ENCODE measurements around the gene AKR1A1. TPM values are rescaled to one million over a fixed set of nuclear protein-coding genes. Genes with fewer than 3 reads are reported as not detected.
A peak's percentile ranks its signal among the peaks of the same experiment; 100 is the strongest.

AKR1A1 gene
- total RNA-seq, 2 donors from 2014 or later: 153 to 177 TPM

- ATAC-seq: no peak
- peak overlapping the region in 1 of 2 donors; percentile 76 for H3K27ac Mint-ChIP-seq
These were observed 4.9 kb upstream of the AKR1A1 start for GRCh38 chr1:45545553-45546310.

GRCh38 chr1:45551684-45552083 lies 1.1 kb downstream of the AKR1A1 start:
- no peak for DNase-seq (ENCODE audit: low spot score in 2 of 2)
- H3K36me3 Mint-ChIP-seq: peaks cover 22 to 24% of the 10 kb centered on the region in 2 donors
- H3K9me3 Mint-ChIP-seq: no peaks in the 10 kb centered on the region
- H3K27ac Mint-ChIP-seq: peak overlapping the region; percentile 93 to 96
- ATAC-seq: no peak

More at GRCh38 chr1:45545553-45546310, 4.9 kb upstream of the AKR1A1 start:
- Mint-ChIP-seq H3K36me3 (peaks cover 0 to 4% of the 10 kb centered on the region in 2 donors), H3K9me3 (no peaks in the 10 kb centered on the region)
- DNase-seq (ENCODE audit: low spot score in 2 of 2): no peak

DNA sequence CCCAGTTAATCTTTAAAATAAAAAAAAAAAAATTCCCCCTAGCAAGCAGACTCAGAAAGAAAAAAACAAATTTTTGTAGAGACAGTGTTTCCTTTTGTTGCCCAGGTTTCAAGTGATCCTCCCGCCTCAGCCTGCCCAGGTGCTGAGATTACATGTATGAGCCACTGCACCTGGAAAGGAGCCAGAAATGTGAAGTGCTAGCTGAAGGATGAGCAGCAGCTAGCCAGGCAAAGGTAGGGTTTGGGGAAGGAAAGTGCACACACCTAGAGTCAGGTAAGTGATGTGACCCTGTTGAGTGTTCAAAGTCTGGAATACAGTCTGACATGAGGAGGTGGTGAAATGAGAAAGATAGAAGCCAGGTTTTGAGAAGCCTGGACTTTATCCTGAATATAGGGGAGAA lies 1.7 kb downstream of the AKR1A1 start:
- ATAC-seq: no peak
- no peak for DNase-seq (ENCODE audit: low spot score in 2 of 2)
- H3K27ac Mint-ChIP-seq: peak overlapping the region in 1 of 2 donors; percentile 16
- H3K9me3 Mint-ChIP-seq: no peaks in the 10 kb centered on the region
- peaks cover 22 to 24% of the 10 kb centered on the region in 2 donors for H3K36me3 Mint-ChIP-seq

DNA sequence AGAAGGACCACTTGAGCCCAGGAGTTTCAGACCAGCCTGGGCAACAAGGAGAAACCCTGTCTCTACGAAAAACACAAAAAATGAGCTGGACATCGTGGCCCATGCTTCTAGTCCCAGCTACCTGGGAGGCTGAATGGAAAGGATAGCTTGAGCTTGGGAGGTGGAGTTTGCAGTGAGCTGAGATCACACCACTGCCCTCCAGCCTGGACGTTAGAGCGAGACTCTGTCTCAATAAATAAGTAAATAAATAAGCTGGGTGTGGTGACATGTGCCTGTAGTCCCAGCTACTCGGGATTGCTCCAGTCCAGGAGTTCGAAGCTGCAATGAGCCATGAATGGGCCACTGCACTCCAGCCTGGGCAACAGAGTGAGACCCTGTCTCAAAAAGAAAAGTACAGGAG lies 3.6 kb downstream of the AKR1A1 start:
- ATAC-seq (no peak), DNase-seq (ENCODE audit: low spot score in 2 of 2) (no peak)
- H3K27ac Mint-ChIP-seq: no peak overlapping the region
- H3K9me3 Mint-ChIP-seq: no peaks in the 10 kb centered on the region
- H3K36me3 Mint-ChIP-seq: peaks cover 22 to 24% of the 10 kb centered on the region in 2 donors

GRCh38 chr1:45557422-45557944 lies 6.9 kb downstream of the AKR1A1 start:
- DNase-seq (ENCODE audit: low spot score in 2 of 2): no peak
- ATAC-seq: no peak
- Mint-ChIP-seq H3K27ac (peak overlapping the region in 1 of 2 donors; percentile 65), H3K9me3 (no peaks in the 10 kb centered on the region), H3K36me3 (peaks cover 3 to 17% of the 10 kb centered on the region in 2 donors)

- no peak overlapping the region for H3K27ac Mint-ChIP-seq
- H3K9me3 Mint-ChIP-seq: no peaks in the 10 kb centered on the region
- peaks cover 0 to 8% of the 10 kb centered on the region in 2 donors for H3K36me3 Mint-ChIP-seq
- ATAC-seq: no peak
- DNase-seq (ENCODE audit: low spot score in 2 of 2): no peak
These were observed 13.2 kb downstream of the AKR1A1 start for GRCh38 chr1:45563843-45564242.

- DNase-seq (ENCODE audit: low spot score in 2 of 2): no peak
- Mint-ChIP-seq H3K36me3 (peaks cover 5% of the 10 kb centered on the region in 2 donors), H3K9me3 (no peaks in the 10 kb centered on the region), H3K27ac (no peak overlapping the region)
- ATAC-seq: no peak
These were observed 16.1 kb downstream of the AKR1A1 start for GRCh38 chr1:45566722-45567121.

- no peak for DNase-seq (ENCODE audit: low spot score in 2 of 2)
- H3K36me3 Mint-ChIP-seq: peaks cover 0 to 5% of the 10 kb centered on the region in 2 donors
- H3K27ac Mint-ChIP-seq: peak overlapping the region; percentile 23 to 60
- no peaks in the 10 kb centered on the region for H3K9me3 Mint-ChIP-seq
- no peak for ATAC-seq
These were observed 17.3 kb downstream of the AKR1A1 start for GRCh38 chr1:45567911-45568310.

- Mint-ChIP-seq H3K27ac (peak overlapping the region in 1 of 2 donors; percentile 60), H3K36me3 (peaks cover 0 to 5% of the 10 kb centered on the region in 2 donors), H3K9me3 (no peaks in the 10 kb centered on the region)
- DNase-seq (ENCODE audit: low spot score in 2 of 2) (no peak), ATAC-seq (no peak)
These were observed 17.8 kb downstream of the AKR1A1 start for GRCh38 chr1:45568421-45568820.

DNA sequence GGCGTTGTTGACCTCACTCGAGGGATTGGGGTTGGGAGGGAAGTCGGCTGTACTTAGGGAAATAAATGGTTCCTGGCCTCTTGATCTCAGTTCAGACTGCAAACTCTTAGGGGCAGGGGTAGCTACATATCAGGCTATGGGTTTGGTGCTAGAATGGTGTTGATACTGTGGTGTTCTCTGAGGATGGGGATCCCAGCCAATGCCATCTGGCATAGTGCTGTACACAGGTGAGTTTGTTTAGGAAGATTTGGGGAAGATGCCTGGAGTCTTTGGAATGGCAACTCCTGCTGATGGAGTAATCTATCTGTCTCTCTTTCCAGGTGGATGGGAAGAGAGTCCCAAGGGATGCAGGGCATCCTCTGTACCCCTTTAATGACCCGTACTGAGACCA lies 18.9 kb downstream of the AKR1A1 start:
- Mint-ChIP-seq H3K9me3 (no peaks in the 10 kb centered on the region), H3K27ac (no peak overlapping the region), H3K36me3 (peaks cover 0 to 5% of the 10 kb centered on the region in 2 donors)
- no peak for DNase-seq (ENCODE audit: low spot score in 2 of 2)
- no peak for ATAC-seq

DNA sequence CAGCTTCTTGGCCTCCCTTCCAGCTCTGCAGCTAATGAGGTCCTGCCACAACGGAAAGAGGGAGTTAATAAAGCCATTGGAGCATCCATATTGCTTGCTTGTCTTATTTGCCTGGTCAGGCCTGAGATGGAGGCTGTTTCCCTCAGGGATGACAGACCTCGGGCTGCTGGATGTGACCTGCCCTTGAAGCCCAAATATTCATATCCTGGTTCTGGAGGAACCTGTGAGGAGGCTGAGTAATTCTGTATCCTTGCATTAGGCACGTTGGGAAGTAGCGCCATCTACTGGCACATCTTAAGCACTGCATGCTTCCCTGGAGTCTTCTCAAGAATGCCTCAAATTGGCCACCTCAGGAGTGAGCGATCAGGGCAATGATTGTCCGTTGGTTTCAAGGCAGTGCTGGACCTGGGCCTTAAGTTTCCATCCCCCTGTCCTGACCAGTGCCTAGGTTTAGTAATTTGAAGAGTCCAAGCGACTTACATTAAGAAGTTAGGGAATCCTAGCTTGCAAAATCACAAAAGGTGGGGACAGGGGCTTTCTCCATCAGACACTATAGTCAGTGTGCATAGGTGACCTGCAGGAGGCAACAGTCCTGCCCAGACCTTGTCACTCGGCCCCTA lies 19.4 kb downstream of the AKR1A1 start:
- Mint-ChIP-seq H3K27ac (peak overlapping the region in 1 of 2 donors; percentile 20), H3K9me3 (no peaks in the 10 kb centered on the region), H3K36me3 (peaks cover 0 to 5% of the 10 kb centered on the region in 2 donors)
- ATAC-seq (peak; percentile 88 to 92), DNase-seq (ENCODE audit: low spot score in 2 of 2) (peak; percentile 72 to 75)

DNA sequence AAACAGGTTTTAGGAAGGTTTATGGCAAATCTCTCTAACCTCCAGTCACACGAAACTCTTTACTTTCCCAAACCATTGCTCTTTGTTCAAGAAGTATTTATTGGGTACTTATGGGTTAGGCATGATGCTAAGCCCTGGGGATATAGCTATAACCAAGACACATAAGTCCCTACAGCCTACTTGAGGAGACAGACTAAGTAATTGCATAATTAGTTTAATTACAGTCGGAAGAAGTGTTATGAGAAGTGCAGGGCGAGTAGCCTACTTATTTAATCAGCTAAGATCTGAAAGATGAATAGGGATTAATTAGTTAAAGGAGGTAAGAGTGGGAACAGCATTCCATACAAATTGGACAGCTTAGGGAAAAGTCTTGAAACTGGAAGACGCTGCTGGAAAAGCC lies 20.0 kb downstream of the AKR1A1 start:
- no peak for DNase-seq (ENCODE audit: low spot score in 2 of 2)
- H3K36me3 Mint-ChIP-seq: peaks cover 0 to 5% of the 10 kb centered on the region in 2 donors
- H3K9me3 Mint-ChIP-seq: no peaks in the 10 kb centered on the region
- H3K27ac Mint-ChIP-seq: no peak overlapping the region
- ATAC-seq: no peak

DNA sequence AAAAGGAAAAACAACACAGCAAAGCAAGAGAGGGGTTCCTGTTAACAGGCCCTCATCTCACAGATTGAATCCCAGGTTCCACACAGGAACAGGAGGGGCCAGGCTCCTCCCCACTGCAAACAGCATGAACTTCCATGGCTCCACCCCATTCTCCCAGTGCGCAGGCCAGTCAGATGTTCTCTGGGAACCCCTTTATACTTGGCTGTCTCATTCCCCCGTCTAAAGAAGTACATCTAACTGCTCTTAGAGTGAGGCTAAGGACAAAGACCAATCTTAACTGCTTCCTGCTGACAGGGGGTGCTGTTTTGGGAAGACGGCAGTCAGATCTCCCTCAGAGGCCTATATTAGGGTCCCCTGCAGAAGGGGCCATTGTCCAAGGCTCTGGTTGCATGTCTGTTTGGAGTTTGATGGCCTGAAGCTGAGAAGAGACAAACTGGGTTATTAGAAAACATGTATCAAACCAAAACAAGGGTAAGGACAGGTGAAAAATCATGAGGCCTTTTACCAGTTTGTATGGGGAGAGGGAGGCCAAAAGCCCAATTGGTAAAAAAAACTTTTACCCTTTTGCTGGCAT lies 22.7 kb downstream of the AKR1A1 start:
- Mint-ChIP-seq H3K9me3 (no peaks in the 10 kb centered on the region), H3K36me3 (peaks cover 0 to 5% of the 10 kb centered on the region in 2 donors), H3K27ac (peak overlapping the region; percentile 8 to 32)
- DNase-seq (ENCODE audit: low spot score in 2 of 2) (peak in 1 of 2 donors; percentile 25), ATAC-seq (no peak)

GRCh38 chr1:45574105-45574626 lies 23.5 kb downstream of the AKR1A1 start:
- peaks cover 0 to 5% of the 10 kb centered on the region in 2 donors for H3K36me3 Mint-ChIP-seq
- H3K9me3 Mint-ChIP-seq: no peaks in the 10 kb centered on the region
- DNase-seq (ENCODE audit: low spot score in 2 of 2) (peak in 1 of 2 donors; percentile 9), ATAC-seq (no peak)
- no peak overlapping the region for H3K27ac Mint-ChIP-seq

GRCh38 chr1:45583264-45583665 lies 32.6 kb downstream of the AKR1A1 start:
- Mint-ChIP-seq H3K36me3 (peaks cover 15 to 26% of the 10 kb centered on the region in 2 donors), H3K9me3 (no peaks in the 10 kb centered on the region), H3K27ac (peak overlapping the region; percentile 92 to 99)
- DNase-seq (ENCODE audit: low spot score in 2 of 2): peak; percentile 89 to 91
- ATAC-seq: peak; percentile 78 to 83

DNA sequence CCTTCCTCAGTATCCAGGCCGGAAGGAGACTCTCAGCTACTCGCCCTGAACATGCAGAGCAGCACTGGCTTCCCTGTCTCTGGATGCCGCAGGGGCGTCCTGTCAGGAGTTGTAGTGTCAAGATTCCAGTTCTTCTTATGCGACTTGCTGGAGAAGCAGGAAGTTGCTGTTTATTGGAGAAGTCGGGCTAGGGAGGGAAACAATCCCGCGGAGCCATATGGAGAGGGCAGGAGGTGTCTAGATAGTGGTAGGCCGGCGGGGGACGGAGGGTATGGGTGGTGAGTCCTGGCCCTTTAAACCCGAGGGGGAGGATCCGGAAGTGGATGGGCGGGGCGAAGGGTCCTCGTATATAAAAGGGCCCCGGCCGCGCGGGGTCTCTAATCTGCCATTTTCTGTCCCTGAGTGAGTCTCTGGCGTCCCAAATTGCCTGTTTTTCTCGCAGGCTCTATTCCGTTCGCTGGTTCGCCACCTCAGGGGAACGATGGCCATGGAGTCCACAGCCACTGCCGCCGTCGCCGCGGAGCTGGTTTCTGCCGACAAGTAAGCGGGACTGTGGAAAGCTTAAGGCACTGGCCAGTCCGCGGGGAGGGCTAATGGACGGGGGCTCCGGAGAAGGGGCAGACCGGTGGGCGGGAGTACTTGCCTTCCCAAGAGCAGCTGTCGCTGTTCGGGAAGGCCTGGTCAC lies 33.2 kb downstream of the AKR1A1 start, which contains the start of gene NASP:
TSS of gene NASP (plus strand) at position 376 of the 685 bp plus-strand sequence. CDS start at position 482, 106 bp downstream.
- no peaks in the 10 kb centered on the region for H3K9me3 Mint-ChIP-seq
- peak; percentile 70 to 72 for ATAC-seq

More for the DNA sequence above, 33.2 kb downstream of the AKR1A1 start, which contains the start of gene NASP:
- DNase-seq (ENCODE audit: low spot score in 2 of 2): peak; percentile 91 to 96
- Mint-ChIP-seq H3K27ac (peak within 1 kb of the TSS; percentile 92 to 99), H3K36me3 (peaks cover 15 to 26% of the 10 kb centered on the region in 2 donors)

Data from activated naive CD4-positive, alpha-beta T cell treated with anti-CD3 and anti-CD28 coated beads, Interleukin-2, amount 50 U/mL, for 72 hours (primary cell).